Prostate gland (tissue), 2 donors: ENCODE data around the gene MIGA2.

Experiments
- CTCF ChIP-seq, 4 experiments: fragments of 200-600 bp in 2 of 4; fragments of 450-650 bp in 2 of 4; sonication (generic) in 2 of 4; IDR thresholded peaks; 1 replicate in 3 of 4; 2 replicates in 1 of 4; pipeline ENCODE4 v1.5.1; 2016 to 2019; ENCODE audit warnings: antibody characterized with exemption in 4 of 4, mild to moderate bottlenecking in 2 of 4, moderate library complexity in 2 of 4
- POLR2AphosphoS5 ChIP-seq: sonication (generic); formaldehyde crosslinking; IDR thresholded peaks from one replicate; pipeline ENCODE4 v1.6.1; 2017; ENCODE audit warnings: antibody characterized with exemption

- no peak for TF ChIP-seq CTCF (IDR thresholded peaks at IDR 0.05)
- TF ChIP-seq POLR2AphosphoS5, result no peak
These were observed 31.7 kb downstream of the MIGA2 start for GRCh38 chr9:129068110-129068509.
